HL-60 (cell line): ENCODE results near the gene EPS8L3.

ENCODE experiments used
- DNase-seq, 2 experiments: peaks; one replicate each; pipeline ENCODE4 v3.0.0-alpha.2; 2010 to 2020; ENCODE audit warnings: low read depth in 1 of 2, low spot score in 1 of 2
- H3K27ac ChIP-seq: fragments of 250-450 bp; sonication (Bioruptor Pico); replicated peaks from 2 replicates; pipeline ENCODE4 v1.5.1; 2020; ENCODE audit warnings: mild to moderate bottlenecking, moderate library complexity
- H3K27me3 ChIP-seq: fragments of 250-450 bp; sonication (Bioruptor Pico); 2 replicates; pipeline ENCODE4 v1.5.1; 2021; ENCODE audit warnings: mild to moderate bottlenecking, moderate library complexity; ENCODE audit not compliant: insufficient read depth, poor library complexity, severe bottlenecking
- H3K4me3 ChIP-seq: replicated peaks from 2 replicates; pipeline ENCODE4 v1.5.1; 2011; ENCODE audit warnings: mild to moderate bottlenecking, control low read depth, low read length; ENCODE audit not compliant: insufficient read depth
- GABPA ChIP-seq: IDR thresholded peaks from 2 replicates; pipeline ENCODE4 v1.6.1; 2012; ENCODE audit warnings: low read depth
- POLR2AphosphoS5 ChIP-seq: IDR thresholded peaks from 2 replicates; pipeline ENCODE4 v1.6.1; 2012; ENCODE audit warnings: low read depth
- SPI1 ChIP-seq: IDR thresholded peaks from 2 replicates; pipeline ENCODE4 v1.6.1; 2012; ENCODE audit warnings: low read depth, mild to moderate bottlenecking, borderline replicate concordance
- TF ChIP-seq, protein P1 (sequence below): IDR thresholded peaks from 2 replicates; pipeline ENCODE4 v1.6.1; 2012; ENCODE audit warnings: low read depth; ENCODE audit not compliant: insufficient replicate concordance
- TF ChIP-seq, protein P2 (sequence below): IDR thresholded peaks from one replicate; pipeline ENCODE4 v1.5.1; 2011; ENCODE audit warnings: low read length, control low read depth, inconsistent platforms; ENCODE audit not compliant: insufficient read depth

The EPS8L3 gene

DNA sequence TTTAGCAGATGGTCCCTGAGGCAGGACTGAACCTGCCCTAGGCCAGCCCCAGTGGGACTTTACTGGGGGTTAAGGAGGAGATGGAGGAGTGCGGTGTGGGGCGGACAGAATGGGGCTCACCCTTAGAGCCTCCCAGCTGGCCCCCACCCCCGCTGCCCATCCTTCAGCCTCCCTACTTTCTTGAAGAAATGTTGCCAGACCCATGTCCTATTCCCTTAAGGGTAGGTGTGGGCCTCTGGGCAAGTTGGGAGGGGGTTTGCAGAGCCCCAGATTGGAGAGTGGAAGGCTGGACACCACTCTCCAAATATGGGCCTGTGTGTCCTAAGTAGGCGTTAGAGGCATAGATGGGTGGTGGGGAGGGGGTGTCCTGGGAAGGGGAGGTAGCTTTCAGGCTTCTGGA, 19.2 kb upstream of the EPS8L3 start:
- Histone ChIP-seq H3K4me3 (no peak overlapping the region), H3K27me3 (no peaks in the 10 kb centered on the region), H3K27ac (no peak overlapping the region)
- TF ChIP-seq POLR2AphosphoS5 (no peak), SPI1 (no peak), GABPA (no peak)
- TF ChIP-seq, protein P1, sequence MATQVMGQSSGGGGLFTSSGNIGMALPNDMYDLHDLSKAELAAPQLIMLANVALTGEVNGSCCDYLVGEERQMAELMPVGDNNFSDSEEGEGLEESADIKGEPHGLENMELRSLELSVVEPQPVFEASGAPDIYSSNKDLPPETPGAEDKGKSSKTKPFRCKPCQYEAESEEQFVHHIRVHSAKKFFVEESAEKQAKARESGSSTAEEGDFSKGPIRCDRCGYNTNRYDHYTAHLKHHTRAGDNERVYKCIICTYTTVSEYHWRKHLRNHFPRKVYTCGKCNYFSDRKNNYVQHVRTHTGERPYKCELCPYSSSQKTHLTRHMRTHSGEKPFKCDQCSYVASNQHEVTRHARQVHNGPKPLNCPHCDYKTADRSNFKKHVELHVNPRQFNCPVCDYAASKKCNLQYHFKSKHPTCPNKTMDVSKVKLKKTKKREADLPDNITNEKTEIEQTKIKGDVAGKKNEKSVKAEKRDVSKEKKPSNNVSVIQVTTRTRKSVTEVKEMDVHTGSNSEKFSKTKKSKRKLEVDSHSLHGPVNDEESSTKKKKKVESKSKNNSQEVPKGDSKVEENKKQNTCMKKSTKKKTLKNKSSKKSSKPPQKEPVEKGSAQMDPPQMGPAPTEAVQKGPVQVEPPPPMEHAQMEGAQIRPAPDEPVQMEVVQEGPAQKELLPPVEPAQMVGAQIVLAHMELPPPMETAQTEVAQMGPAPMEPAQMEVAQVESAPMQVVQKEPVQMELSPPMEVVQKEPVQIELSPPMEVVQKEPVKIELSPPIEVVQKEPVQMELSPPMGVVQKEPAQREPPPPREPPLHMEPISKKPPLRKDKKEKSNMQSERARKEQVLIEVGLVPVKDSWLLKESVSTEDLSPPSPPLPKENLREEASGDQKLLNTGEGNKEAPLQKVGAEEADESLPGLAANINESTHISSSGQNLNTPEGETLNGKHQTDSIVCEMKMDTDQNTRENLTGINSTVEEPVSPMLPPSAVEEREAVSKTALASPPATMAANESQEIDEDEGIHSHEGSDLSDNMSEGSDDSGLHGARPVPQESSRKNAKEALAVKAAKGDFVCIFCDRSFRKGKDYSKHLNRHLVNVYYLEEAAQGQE, result no peak
- TF ChIP-seq, protein P2, sequence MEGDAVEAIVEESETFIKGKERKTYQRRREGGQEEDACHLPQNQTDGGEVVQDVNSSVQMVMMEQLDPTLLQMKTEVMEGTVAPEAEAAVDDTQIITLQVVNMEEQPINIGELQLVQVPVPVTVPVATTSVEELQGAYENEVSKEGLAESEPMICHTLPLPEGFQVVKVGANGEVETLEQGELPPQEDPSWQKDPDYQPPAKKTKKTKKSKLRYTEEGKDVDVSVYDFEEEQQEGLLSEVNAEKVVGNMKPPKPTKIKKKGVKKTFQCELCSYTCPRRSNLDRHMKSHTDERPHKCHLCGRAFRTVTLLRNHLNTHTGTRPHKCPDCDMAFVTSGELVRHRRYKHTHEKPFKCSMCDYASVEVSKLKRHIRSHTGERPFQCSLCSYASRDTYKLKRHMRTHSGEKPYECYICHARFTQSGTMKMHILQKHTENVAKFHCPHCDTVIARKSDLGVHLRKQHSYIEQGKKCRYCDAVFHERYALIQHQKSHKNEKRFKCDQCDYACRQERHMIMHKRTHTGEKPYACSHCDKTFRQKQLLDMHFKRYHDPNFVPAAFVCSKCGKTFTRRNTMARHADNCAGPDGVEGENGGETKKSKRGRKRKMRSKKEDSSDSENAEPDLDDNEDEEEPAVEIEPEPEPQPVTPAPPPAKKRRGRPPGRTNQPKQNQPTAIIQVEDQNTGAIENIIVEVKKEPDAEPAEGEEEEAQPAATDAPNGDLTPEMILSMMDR, result no peak
- DNase-seq, result no peak

DNA sequence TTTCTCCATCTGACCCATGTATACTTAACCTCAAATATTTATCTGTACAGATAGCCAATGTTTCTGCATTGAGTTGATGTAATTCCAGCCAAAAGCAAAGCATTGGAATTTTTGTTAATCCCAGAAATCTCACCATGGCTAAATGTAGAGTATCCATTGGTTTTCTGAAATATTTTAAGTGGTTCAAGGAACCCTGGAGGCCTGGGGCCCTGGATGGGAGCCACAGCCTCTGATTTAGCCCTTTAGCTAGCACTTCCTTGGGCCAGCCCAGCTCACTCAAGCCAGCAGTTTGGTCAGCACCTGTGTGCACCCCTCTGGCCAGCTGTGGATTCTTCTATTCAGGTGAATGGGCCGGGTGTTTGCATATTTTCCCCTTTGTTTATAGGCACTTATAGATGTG, 18.8 kb upstream of the EPS8L3 start:
- no peaks in the 10 kb centered on the region for H3K27me3 ChIP-seq
- DNase-seq, result no peak
- H3K4me3 ChIP-seq, result no peak overlapping the region
- TF ChIP-seq, protein P2, result no peak
- TF ChIP-seq SPI1 (no peak), GABPA (no peak), POLR2AphosphoS5 (no peak)
- TF ChIP-seq, protein P1, result no peak
- H3K27ac ChIP-seq, result no peak overlapping the region

DNA sequence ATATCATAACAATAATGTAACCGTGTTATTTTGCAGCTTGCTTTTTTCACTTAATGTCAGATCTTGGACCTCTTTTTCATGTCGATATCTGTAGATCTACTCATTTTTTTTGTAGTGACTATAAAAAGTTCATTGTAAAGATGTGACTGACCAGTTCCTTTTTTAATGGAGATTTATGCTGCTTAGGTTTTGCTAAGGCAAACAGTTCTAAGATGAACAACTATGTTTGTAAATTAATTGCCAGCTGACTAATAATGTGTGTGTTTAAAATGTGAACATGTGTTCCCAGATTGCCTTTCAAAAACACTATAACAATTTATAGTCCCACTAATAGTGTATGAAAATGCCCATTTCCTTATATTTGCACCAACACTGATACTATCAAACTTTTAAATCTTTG, 18.1 kb upstream of the EPS8L3 start:
- Histone ChIP-seq H3K27ac (no peak overlapping the region), H3K4me3 (no peak overlapping the region), H3K27me3 (no peaks in the 10 kb centered on the region)
- TF ChIP-seq SPI1, result no peak
- no peak for DNase-seq

DNA sequence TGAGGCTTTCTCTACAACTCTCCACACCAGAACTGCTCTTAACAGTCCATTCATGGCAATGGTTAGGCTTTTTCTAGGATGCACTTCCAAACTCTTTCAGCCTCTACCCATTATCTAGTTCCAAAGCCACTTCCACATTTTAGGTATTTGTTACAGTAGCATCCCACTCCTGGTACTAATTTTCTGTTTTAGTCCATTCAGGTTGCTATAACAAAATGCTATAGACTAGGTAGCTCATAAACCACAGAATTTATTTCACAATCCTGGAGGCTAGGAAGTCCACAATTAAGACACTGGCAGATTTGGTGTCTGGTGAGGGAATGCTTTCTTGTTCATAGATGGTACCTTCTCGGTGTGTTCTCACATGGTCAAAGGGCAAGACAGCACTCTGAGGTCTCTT, 17.3 kb upstream of the EPS8L3 start:
- H3K27ac ChIP-seq, result no peak overlapping the region
- no peak overlapping the region for H3K4me3 ChIP-seq
- DNase-seq, result no peak
- TF ChIP-seq SPI1, result peak; percentile 7; the same call in 1 of the 2 replicates
- TF ChIP-seq POLR2AphosphoS5, result no peak
- no peaks in the 10 kb centered on the region for H3K27me3 ChIP-seq

DNA sequence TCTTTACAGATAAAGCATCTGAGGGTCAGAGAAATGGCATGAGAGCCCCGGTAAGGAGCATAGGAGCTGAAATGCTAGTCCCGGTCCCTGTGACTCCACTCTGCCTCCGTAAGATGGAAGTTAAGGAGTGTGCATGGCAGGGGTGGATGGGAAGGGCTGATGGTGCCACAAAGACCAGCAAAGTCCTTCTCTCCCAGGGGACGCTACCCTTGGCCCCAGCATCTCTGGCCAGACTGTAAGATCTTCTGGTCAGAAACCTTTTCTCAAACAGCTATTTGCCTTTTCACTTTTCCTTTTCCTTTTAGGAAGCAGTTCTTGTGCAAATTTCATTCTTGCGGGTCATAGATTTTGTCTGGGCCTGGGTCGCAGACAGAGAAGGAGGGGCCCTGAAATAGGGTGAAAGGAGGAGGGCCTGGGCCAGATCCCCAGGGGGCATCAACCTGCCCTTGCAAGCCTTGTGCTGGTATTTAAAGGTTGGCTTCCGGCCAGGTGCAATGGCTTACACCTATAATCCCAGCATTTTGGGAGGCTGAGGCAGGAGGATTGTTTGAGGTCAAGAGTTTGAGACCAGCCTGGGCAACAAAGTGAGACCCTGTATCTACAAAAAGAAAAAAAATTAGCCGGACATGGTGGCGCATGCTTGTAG, 14.4 kb upstream of the EPS8L3 start:
- TF ChIP-seq, protein P2, result no peak
- TF ChIP-seq, protein P1, result no peak
- TF ChIP-seq GABPA, result no peak
- no peak for TF ChIP-seq SPI1
- TF ChIP-seq POLR2AphosphoS5, result no peak
- DNase-seq, result no peak
- Histone ChIP-seq H3K4me3 (no peak overlapping the region), H3K27ac (no peak overlapping the region), H3K27me3 (no peaks in the 10 kb centered on the region)
